Memory B cell (primary cell): ENCODE measurements around the gene SMCO4.

ENCODE experiments used
- ATAC-seq: fragments of 150-1000 bp; cut with Tn5 transposase; 2 replicates; pipeline ENCODE4 v1.10.0; 2021; ENCODE audit warnings: low read depth, mild to moderate bottlenecking, moderate library complexity
- DNase-seq, 2 donors: peaks; one replicate each; pipeline ENCODE4 v3.0.0; 2022; ENCODE audit warnings: low spot score in 2 of 2
- H3K27ac Mint-ChIP-seq: one replicate; pipeline ENCODE4 v1.8.0; 2022; ENCODE audit warnings: mild to moderate bottlenecking, moderate library complexity, mixed read lengths
- H3K27me3 Mint-ChIP-seq: one replicate; pipeline ENCODE4 v1.8.0; 2022; ENCODE audit warnings: mixed read lengths
- H3K36me3 Mint-ChIP-seq: one replicate; pipeline ENCODE4 v1.8.0; 2022; ENCODE audit warnings: mild to moderate bottlenecking, mixed read lengths
- H3K4me1 Mint-ChIP-seq: one replicate; pipeline ENCODE4 v1.8.0; 2022; ENCODE audit warnings: mixed read lengths
- H3K4me3 Mint-ChIP-seq: one replicate; pipeline ENCODE4 v1.8.0; 2022; ENCODE audit warnings: mild to moderate bottlenecking, moderate library complexity, mixed read lengths
- H3K9me3 Mint-ChIP-seq: one replicate; pipeline ENCODE4 v1.8.0; 2022; ENCODE audit warnings: mixed read lengths

Gene SMCO4

DNA sequence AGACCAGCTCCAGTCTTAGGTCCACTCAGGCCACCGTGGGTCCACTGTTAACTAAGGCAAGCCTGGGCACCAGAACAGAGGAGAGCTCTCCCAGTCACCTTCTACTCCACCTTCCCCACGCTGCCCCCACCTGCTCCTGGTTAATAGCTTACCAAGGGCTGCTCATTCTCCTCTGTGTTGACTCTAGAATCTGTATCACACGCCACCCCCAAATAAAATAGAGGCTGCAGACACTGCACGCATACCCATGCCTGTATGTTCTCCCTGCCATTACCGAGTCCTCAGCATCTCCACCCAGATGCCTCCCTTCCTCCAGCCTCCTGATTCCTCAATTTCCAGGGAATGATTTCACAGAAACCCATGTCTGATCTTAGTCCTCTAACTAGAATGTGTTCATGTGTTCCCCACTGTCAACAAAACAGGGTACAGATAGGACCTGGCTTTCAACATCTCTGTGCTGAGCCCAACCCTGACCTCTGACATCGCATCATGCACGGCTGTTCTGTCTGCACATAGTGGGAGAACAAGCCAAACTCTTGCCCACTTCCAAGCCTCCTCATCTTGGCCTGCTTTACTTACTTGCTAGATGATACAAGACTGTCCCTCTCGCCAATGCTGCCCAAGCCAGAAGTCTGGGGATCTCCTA is 49.8 kb downstream of the SMCO4 start:
- H3K9me3 Mint-ChIP-seq: no peaks in the 10 kb centered on the region
- H3K36me3 Mint-ChIP-seq: peaks cover 7% of the 10 kb centered on the region
- no peaks in the 10 kb centered on the region for H3K27me3 Mint-ChIP-seq
- ATAC-seq (no peak), DNase-seq (no peak)
- H3K4me3 Mint-ChIP-seq: no peak overlapping the region
- H3K4me1 Mint-ChIP-seq: no peaks in the 10 kb centered on the region
- no peak overlapping the region for H3K27ac Mint-ChIP-seq

DNA sequence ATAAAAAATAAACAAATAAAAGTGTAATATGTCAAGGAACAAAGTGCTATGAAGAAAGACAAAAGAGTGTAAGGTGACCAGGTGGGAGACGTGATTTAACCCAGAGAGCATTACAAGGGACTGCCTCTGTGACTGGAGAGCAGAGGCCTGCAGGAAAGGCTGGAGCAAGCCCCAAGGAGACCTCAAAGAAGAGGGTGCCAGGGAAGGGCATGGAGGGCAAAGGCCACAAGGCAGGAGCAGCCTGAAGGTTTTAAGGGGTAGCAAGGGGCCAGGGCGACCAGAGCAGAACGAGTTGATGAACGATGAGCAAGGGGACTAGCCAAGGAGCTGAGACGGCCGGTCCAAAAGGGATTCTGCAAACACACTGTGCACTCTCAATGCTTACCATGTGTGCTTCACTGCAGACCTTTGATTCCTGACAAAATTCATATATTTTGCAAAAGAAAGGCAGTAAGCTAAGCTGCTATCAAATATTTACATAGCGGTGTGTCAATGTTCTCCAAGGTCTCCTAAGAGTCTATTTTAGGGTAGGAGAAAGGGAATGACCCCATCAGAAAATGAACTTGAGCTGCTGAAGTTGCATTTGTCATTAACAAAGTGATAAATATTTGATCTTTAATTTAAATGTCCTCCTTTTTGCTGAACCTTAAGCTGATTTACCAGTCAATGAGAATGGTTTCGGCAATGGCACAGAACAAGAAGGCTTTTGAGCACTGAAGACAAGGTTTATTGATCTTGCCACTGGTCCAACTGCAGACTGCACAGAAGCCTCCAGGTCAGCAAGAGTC is 50.5 kb downstream of the SMCO4 start:
- DNase-seq (no peak), ATAC-seq (no peak)
- H3K9me3 Mint-ChIP-seq: no peaks in the 10 kb centered on the region
- H3K4me1 Mint-ChIP-seq: no peaks in the 10 kb centered on the region
- H3K27ac Mint-ChIP-seq: no peak overlapping the region
- peaks cover 7% of the 10 kb centered on the region for H3K36me3 Mint-ChIP-seq
- H3K4me3 Mint-ChIP-seq: no peak overlapping the region
- no peaks in the 10 kb centered on the region for H3K27me3 Mint-ChIP-seq

DNA sequence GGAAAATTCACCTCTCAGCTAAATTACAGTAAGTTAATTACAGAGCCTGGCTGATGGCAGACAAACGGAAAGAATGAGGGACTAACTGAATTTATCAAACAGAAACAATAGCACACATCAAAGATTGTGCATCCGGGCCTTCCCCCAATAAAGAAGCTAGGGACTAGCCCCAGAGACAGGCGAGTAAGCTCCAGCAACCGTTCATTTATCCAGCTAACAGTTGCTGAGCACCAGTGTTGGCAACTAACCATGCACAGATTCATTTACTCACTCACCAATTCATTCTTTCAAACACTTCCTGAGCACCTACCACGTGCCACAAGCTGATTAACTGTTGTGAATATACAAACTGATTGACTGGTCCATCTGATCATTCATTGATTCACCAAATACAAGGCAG is 51.2 kb downstream of the SMCO4 start:
- no peaks in the 10 kb centered on the region for H3K27me3 Mint-ChIP-seq
- ATAC-seq (no peak), DNase-seq (no peak)
- H3K4me1 Mint-ChIP-seq: no peaks in the 10 kb centered on the region
- H3K9me3 Mint-ChIP-seq: no peaks in the 10 kb centered on the region
- peaks cover 7% of the 10 kb centered on the region for H3K36me3 Mint-ChIP-seq
- H3K27ac Mint-ChIP-seq: no peak overlapping the region
- no peak overlapping the region for H3K4me3 Mint-ChIP-seq

DNA sequence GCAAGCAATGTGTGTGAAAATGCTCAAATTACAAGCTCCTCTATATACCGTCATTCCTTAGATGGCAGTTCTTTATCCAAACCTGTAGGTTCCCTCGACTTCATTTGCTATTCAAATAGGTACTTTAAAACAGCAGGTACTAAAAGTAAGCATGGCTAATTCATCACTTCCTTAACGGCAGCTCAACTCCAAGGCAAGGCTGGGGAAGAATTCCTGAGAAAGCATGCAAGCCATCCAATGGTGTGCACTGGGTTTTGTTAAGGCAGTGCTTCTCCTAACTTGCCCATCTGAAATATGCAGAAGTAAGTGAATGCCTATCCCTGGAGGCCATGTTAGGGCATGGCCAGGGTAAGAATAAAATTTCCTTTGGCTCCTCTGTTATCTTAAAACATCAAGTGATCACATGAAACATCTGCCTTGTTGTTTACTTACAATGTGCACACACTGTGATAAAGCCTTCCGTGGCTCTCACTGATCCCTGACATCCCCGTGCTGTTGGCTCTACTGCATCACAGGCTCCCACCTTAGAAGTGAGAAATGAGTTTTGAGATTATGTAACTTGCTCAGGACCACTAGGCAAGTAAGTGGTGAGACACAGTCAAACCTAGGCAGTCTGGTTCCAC is 52.1 kb downstream of the SMCO4 start:
- no peak for ATAC-seq
- DNase-seq: no peak
- Mint-ChIP-seq H3K9me3 (no peaks in the 10 kb centered on the region), H3K4me3 (no peak overlapping the region), H3K27ac (no peak overlapping the region), H3K36me3 (peaks cover 5% of the 10 kb centered on the region), H3K4me1 (no peaks in the 10 kb centered on the region), H3K27me3 (no peaks in the 10 kb centered on the region)

DNA sequence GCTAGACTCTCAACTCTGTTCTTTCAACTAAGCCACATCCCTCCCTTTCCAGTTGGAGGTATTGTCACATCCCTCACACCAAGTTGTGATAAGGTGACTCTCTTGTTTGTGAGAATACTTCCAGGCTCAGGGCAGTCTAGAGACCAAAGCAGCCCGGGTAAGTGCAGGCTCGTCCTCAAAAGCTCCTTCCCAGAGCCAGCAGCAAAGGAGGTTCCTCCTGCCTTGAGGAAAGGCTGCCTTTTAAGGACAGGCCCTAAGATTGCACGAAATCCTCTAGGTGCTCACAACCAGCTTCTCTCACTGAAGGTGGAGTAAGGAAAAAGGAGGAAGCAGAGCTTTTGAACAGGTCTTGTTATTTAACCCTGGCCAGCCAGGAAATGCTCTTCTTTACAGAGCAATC is 53.4 kb downstream of the SMCO4 start:
- no peak for DNase-seq
- no peak overlapping the region for H3K4me3 Mint-ChIP-seq
- no peak overlapping the region for H3K27ac Mint-ChIP-seq
- ATAC-seq: no peak
- H3K4me1 Mint-ChIP-seq: no peaks in the 10 kb centered on the region
- H3K27me3 Mint-ChIP-seq: no peaks in the 10 kb centered on the region
- no peaks in the 10 kb centered on the region for H3K9me3 Mint-ChIP-seq
- no peaks in the 10 kb centered on the region for H3K36me3 Mint-ChIP-seq

GRCh38 chr11:93487032-93487483 is 56.1 kb downstream of the SMCO4 start:
- H3K36me3 Mint-ChIP-seq: no peaks in the 10 kb centered on the region
- no peak for ATAC-seq
- H3K9me3 Mint-ChIP-seq: no peaks in the 10 kb centered on the region
- no peak overlapping the region for H3K4me3 Mint-ChIP-seq
- H3K4me1 Mint-ChIP-seq: no peaks in the 10 kb centered on the region
- H3K27me3 Mint-ChIP-seq: no peaks in the 10 kb centered on the region
- no peak overlapping the region for H3K27ac Mint-ChIP-seq
- no peak for DNase-seq

- H3K36me3 Mint-ChIP-seq: no peaks in the 10 kb centered on the region
- no peak overlapping the region for H3K27ac Mint-ChIP-seq
- no peak for ATAC-seq
- H3K9me3 Mint-ChIP-seq: no peaks in the 10 kb centered on the region
- H3K27me3 Mint-ChIP-seq: no peaks in the 10 kb centered on the region
- no peaks in the 10 kb centered on the region for H3K4me1 Mint-ChIP-seq
- no peak overlapping the region for H3K4me3 Mint-ChIP-seq
- no peak for DNase-seq
Observed at GRCh38 chr11:93485983-93486382, 57.2 kb downstream of the SMCO4 start.

DNA sequence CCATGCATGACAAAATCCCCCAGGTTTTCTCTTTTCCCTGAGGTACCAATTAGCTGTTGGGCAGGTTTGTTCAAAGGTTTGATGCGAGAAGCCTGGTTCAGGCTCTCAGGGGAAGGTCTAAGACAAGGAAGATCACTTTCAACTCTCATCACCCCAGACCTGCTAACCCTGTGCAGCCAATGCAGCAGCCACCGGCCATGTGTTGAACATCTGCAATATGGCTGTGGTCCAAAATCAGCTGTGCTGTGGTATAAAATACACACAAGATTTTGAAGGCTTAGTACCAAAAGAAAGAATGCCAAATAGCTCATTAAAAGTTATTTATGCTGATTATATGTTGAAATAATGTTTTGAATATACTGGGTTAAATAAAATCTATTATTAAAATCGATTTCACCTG is 58.5 kb downstream of the SMCO4 start:
- Mint-ChIP-seq H3K4me1 (no peaks in the 10 kb centered on the region), H3K9me3 (no peaks in the 10 kb centered on the region), H3K27ac (no peak overlapping the region), H3K4me3 (no peak overlapping the region), H3K27me3 (no peaks in the 10 kb centered on the region), H3K36me3 (no peaks in the 10 kb centered on the region)
- no peak for DNase-seq
- ATAC-seq: no peak

- no peaks in the 10 kb centered on the region for H3K9me3 Mint-ChIP-seq
- no peaks in the 10 kb centered on the region for H3K4me1 Mint-ChIP-seq
- DNase-seq: no peak
- ATAC-seq: no peak
- H3K27me3 Mint-ChIP-seq: no peaks in the 10 kb centered on the region
- H3K27ac Mint-ChIP-seq: no peak overlapping the region
- no peak overlapping the region for H3K4me3 Mint-ChIP-seq
- no peaks in the 10 kb centered on the region for H3K36me3 Mint-ChIP-seq
Observed at GRCh38 chr11:93482556-93482955, 60.6 kb downstream of the SMCO4 start.

DNA sequence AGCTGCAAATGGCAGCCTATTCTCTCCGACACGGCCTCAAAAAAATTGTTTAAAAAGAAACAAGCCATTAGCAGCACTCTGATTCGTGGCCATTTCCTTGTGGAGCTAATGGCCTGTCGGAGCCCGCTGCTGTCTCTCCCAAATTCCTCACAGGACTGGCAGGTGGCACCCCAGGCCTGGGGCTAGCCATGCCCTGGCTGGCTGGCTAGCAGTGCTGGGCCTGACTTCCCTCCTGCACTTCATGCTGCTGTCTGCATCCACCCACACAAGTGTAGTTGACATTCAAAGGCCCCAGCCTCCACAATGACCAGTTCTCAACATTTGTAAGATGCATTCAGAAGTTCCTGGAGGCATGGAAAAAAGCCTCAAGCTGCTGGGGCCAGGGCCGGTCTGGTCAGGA is 61.5 kb downstream of the SMCO4 start:
- no peak for ATAC-seq
- Mint-ChIP-seq H3K4me3 (no peak overlapping the region), H3K4me1 (no peaks in the 10 kb centered on the region), H3K36me3 (no peaks in the 10 kb centered on the region), H3K9me3 (no peaks in the 10 kb centered on the region), H3K27me3 (no peaks in the 10 kb centered on the region), H3K27ac (no peak overlapping the region)
- no peak for DNase-seq

DNA sequence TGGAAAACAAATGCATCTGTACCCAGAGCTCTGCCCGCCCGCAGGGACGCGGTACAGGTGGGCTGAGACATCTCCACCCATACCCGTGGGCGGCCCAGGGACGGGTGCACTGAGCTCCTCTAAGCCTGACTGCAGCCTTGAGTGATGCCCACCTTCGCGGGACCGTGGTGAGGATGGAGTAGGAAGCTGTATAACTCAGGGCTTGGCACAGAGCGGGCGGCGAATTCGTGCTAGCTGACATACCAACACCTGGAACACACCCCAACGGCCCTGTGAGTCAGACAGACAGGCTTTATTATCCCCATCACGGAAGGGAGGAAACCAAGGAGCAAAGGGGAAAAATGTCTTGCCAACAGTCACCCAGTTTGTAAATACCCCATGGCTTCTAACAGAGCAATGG is 61.9 kb downstream of the SMCO4 start:
- H3K4me1 Mint-ChIP-seq: no peaks in the 10 kb centered on the region

GRCh38 chr11:93480756-93481155 is 62.4 kb downstream of the SMCO4 start:
- no peaks in the 10 kb centered on the region for H3K27me3 Mint-ChIP-seq
- no peaks in the 10 kb centered on the region for H3K9me3 Mint-ChIP-seq
- H3K4me1 Mint-ChIP-seq: no peaks in the 10 kb centered on the region
- H3K27ac Mint-ChIP-seq: no peak overlapping the region
- no peak for DNase-seq
- H3K36me3 Mint-ChIP-seq: no peaks in the 10 kb centered on the region
- no peak for ATAC-seq
- no peak overlapping the region for H3K4me3 Mint-ChIP-seq

More for the DNA sequence above, 61.9 kb downstream of the SMCO4 start:
- Mint-ChIP-seq H3K4me3 (no peak overlapping the region), H3K36me3 (no peaks in the 10 kb centered on the region), H3K9me3 (no peaks in the 10 kb centered on the region), H3K27me3 (no peaks in the 10 kb centered on the region), H3K27ac (no peak overlapping the region)
- ATAC-seq (no peak), DNase-seq (no peak)

DNA sequence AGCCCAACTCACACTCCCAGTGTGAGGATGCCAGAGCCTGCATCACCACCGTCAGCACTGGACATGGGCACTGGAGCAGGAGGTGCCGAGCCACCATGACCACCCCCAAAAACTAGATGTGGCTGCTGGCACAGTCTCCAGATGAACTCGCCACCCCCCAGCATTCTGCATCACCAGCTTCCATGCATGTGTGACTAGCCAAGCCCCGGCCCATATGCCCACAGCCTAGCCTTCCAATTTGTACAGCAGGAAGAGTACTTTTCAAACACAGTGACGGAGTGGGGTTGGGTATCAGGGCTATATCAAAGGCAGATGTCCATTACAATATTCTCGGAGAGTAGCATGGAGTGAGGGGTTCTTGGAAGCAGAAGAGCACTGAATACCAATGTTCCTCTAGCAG is 62.9 kb downstream of the SMCO4 start:
- H3K27me3 Mint-ChIP-seq: no peaks in the 10 kb centered on the region
- no peaks in the 10 kb centered on the region for H3K9me3 Mint-ChIP-seq
- no peak overlapping the region for H3K4me3 Mint-ChIP-seq
- no peaks in the 10 kb centered on the region for H3K36me3 Mint-ChIP-seq
- no peak for ATAC-seq
- no peak overlapping the region for H3K27ac Mint-ChIP-seq
- DNase-seq: no peak
- H3K4me1 Mint-ChIP-seq: no peaks in the 10 kb centered on the region

- no peak for ATAC-seq
- DNase-seq: no peak
- Mint-ChIP-seq H3K27me3 (no peaks in the 10 kb centered on the region), H3K4me1 (no peaks in the 10 kb centered on the region), H3K27ac (no peak overlapping the region), H3K9me3 (no peaks in the 10 kb centered on the region), H3K4me3 (no peak overlapping the region), H3K36me3 (no peaks in the 10 kb centered on the region)
Observed at GRCh38 chr11:93478841-93479240, 64.3 kb downstream of the SMCO4 start.
